Kidney (tissue), 22 donors: ENCODE data around the gene ODF2. TPM values are rescaled to one million over a fixed set of nuclear protein-coding genes. Genes with fewer than 3 reads are reported as not detected.

Experiments used
- DNase-seq, 5 donors: peaks; one replicate each; pipeline ENCODE4 v3.0.0-alpha.2; 2013 to 2020
- FAIRE-seq: peaks from 2 replicates; lab custom pipeline; 2012; peaks lifted over from hg19 to GRCh38; lab: Jason Lieb, UNC
- H3K27ac ChIP-seq, 2 donors: one replicate each; pipeline ENCODE4 v1.7.0; 2013; ENCODE audit warnings: low read depth in 2 of 2, low read length in 2 of 2, inconsistent platforms in 1 of 2
- H3K27me3 ChIP-seq: one replicate; pipeline ENCODE4 v1.7.1; 2013; ENCODE audit warnings: low read length, inconsistent platforms; ENCODE audit not compliant: control insufficient read depth, insufficient read depth
- H3K36me3 ChIP-seq, 3 donors: one replicate each; pipeline versions ENCODE4 v1.7.0 to v1.7.1; 2013; ENCODE audit warnings: low read length in 3 of 3, control low read depth in 1 of 3, inconsistent platforms in 1 of 3; ENCODE audit not compliant: insufficient read depth in 3 of 3, control insufficient read depth in 2 of 3
- H3K4me1 ChIP-seq, 3 donors: one replicate each; pipeline versions ENCODE4 v1.7.0 to v1.7.1; 2013; ENCODE audit warnings: low read length in 3 of 3, inconsistent platforms in 1 of 3, low read depth in 1 of 3; ENCODE audit not compliant: control insufficient read depth in 2 of 3, insufficient read depth in 2 of 3
- H3K4me3 ChIP-seq, 3 donors: one replicate each; pipeline versions ENCODE4 v1.7.0 to v1.8.1; 2013; ENCODE audit warnings: low read length in 3 of 3, control low read depth in 1 of 3, inconsistent platforms in 1 of 3
- H3K9ac ChIP-seq, 3 donors: one replicate each; pipeline versions ENCODE4 v1.7.0 to v1.7.1; 2013; ENCODE audit warnings: low read length in 3 of 3, control low read depth in 1 of 3, inconsistent platforms in 1 of 3
- H3K9me3 ChIP-seq, 3 donors: one replicate each; pipeline versions ENCODE4 v1.7.0 to v1.7.1; 2013; ENCODE audit warnings: low read length in 3 of 3, control low read depth in 1 of 3, inconsistent platforms in 1 of 3; ENCODE audit not compliant: control insufficient read depth in 2 of 3, insufficient read depth in 1 of 3
- intact Hi-C: fragments of 100-400 bp; cut with DNase I; formaldehyde crosslinking; loops from one replicate; pipeline ENCODE4 v1.11.1; 2022
- long read RNA-seq, 10 donors: library from polyadenylated mRNA in 1 of 10; unstranded in 1 of 10; transcript quantifications; one replicate each; pipeline ENCODE4 v2.0.0 and lab custom pipeline, GENCODE V29; 2021 to 2026
- polyA plus RNA-seq: library from polyadenylated mRNA; stranded (reverse); fragments of 350-450 nt; fragmentation: Illumina TruSeq; extraction: RNeasy Lipid Tissue Mini Kit (QIAGEN cat#74804); gene quantifications from one replicate; pipeline ENCODE4 v1.2.3, GENCODE V29; 2014; ENCODE audit warnings: low read depth, low replicate concordance; ENCODE audit not compliant: insufficient read depth
- total RNA-seq: library from RNA; stranded (reverse); fragmentation: NEBNext Ultra II Directional; extraction: Animal tissue kit (Norgen Biotek cat#: 25700); gene quantifications from one replicate; pipeline ENCODE4 v1.2.1, GENCODE V29; 2021
- TF ChIP-seq, protein P1 (sequence below): IDR thresholded peaks from 3 replicates; pipeline ENCODE4 v1.5.1; 2012; ENCODE audit warnings: mild to moderate bottlenecking, moderate library complexity, borderline replicate concordance; ENCODE audit not compliant: insufficient read depth; ENCODE audit errors: extremely low read depth
- donor health status: control.
- donor health status: control.
- donor health status: control.
- donor health status: control.
- donor health status: control.
- donor health status: DM: yes; HTN: yes; CAD: no.
- donor health status: Normal renal cell carcinoma (clear cell type).

The ODF2 gene
- 23.6 TPM for total RNA-seq
- 10.6 TPM for polyA plus RNA-seq
- long read RNA-seq, donor 1, partial matches to known transcripts = 13 of 18 reads
- long read RNA-seq, donor 1, other reads (novel, unspliced or antisense) = 0 of 18 reads
- long read RNA-seq, donor 2, partial matches to known transcripts = 0 of 2 reads
- long read RNA-seq, donor 2, other reads (novel, unspliced or antisense) = 0 of 2 reads
- long read RNA-seq, donor 3, transcript ODF2-201 (21 exons, 3,899 nt) = major isoform, 6 of 8 reads
- long read RNA-seq, donor 3, partial matches to known transcripts = 0 of 8 reads
- long read RNA-seq, donor 3, other reads (novel, unspliced or antisense) = 0 of 8 reads
- long read RNA-seq, donor 4 = 0 reads
- long read RNA-seq, donor 5 = 0 reads
- long read RNA-seq, donor 6, partial matches to known transcripts = 0 of 4 reads
- long read RNA-seq, donor 6, other reads (novel, unspliced or antisense) = 0 of 4 reads
- long read RNA-seq, donor 7, partial matches to known transcripts = 4 of 16 reads
- long read RNA-seq, donor 7, other reads (novel, unspliced or antisense) = 10 of 16 reads
- long read RNA-seq, donor 8, partial matches to known transcripts = 0 of 2 reads
- long read RNA-seq, donor 8, other reads (novel, unspliced or antisense) = 0 of 2 reads
- long read RNA-seq, donor 9, partial matches to known transcripts = 0 of 1 reads
- long read RNA-seq, donor 9, other reads (novel, unspliced or antisense) = 0 of 1 reads
- long read RNA-seq, donor 10, partial matches to known transcripts = 0 of 4 reads
- long read RNA-seq, donor 10, other reads (novel, unspliced or antisense) = 0 of 4 reads

DNA sequence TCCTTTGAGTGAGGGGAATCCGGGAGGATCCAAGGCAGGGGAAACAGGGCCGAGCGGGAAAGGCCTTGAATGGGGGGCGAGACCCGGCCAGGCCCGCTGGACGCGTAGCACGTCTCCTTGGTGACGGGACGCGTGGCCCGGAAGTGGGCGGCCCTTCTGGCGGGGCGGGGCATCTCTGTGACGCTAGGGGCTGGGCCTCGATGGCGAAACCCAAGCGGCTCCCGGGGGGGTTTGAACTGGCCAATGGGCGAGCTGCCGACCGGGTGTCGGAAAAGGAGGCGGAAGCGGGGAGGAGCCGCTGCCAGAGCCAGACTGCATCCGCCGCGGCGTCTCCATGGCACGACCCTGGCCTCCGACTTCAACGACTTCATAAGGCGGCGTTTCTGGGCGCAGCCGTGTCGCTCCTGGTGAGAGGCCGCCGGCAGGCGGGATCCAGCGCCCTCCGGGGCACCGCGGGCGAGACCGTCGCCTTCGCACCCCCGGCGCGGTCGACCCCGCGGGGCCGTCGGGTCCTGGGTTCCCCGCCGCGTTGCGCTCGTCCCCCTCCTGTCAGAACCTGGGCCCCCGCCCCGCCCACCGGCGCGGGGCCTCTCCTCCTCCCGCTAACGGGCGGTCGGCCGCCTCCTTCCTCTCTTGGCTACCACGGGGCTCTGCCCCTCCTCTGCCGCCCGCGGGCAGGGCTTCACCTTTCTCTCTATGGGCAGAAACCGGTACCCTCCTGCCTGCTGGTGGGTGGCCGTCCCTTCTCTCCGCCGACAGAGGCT lies at the start of gene ODF2:
ODF2 (plus strand) TSS at position 158 of the 764 bp plus-strand sequence; CDS start at position 244, 86 bp downstream.
- H3K27me3 ChIP-seq = no peaks in the 10 kb centered on the region
- peak within 1 kb of the TSS; percentile 63 to 85 (median 84) for H3K4me3 ChIP-seq
- peak within 1 kb of the TSS; percentile 65 to 69 (median 67) for H3K9ac ChIP-seq
- DNase-seq (peak; percentile 98 to 99 (median 99)), FAIRE-seq (peak; percentile 42)
- no peaks in the 10 kb centered on the region for H3K9me3 ChIP-seq
- TF ChIP-seq, protein P1, sequence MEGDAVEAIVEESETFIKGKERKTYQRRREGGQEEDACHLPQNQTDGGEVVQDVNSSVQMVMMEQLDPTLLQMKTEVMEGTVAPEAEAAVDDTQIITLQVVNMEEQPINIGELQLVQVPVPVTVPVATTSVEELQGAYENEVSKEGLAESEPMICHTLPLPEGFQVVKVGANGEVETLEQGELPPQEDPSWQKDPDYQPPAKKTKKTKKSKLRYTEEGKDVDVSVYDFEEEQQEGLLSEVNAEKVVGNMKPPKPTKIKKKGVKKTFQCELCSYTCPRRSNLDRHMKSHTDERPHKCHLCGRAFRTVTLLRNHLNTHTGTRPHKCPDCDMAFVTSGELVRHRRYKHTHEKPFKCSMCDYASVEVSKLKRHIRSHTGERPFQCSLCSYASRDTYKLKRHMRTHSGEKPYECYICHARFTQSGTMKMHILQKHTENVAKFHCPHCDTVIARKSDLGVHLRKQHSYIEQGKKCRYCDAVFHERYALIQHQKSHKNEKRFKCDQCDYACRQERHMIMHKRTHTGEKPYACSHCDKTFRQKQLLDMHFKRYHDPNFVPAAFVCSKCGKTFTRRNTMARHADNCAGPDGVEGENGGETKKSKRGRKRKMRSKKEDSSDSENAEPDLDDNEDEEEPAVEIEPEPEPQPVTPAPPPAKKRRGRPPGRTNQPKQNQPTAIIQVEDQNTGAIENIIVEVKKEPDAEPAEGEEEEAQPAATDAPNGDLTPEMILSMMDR = no peak
- H3K4me1 ChIP-seq = peaks cover 0 to 6% (median 0%) of the 10 kb centered on the region in 3 donors
- peaks cover under 1 to 10% (median 7%) of the 10 kb centered on the region in 3 donors for H3K36me3 ChIP-seq
- intact Hi-C loops = no loop called here
- H3K27ac ChIP-seq = peak within 1 kb of the TSS; percentile 53 to 57

DNA sequence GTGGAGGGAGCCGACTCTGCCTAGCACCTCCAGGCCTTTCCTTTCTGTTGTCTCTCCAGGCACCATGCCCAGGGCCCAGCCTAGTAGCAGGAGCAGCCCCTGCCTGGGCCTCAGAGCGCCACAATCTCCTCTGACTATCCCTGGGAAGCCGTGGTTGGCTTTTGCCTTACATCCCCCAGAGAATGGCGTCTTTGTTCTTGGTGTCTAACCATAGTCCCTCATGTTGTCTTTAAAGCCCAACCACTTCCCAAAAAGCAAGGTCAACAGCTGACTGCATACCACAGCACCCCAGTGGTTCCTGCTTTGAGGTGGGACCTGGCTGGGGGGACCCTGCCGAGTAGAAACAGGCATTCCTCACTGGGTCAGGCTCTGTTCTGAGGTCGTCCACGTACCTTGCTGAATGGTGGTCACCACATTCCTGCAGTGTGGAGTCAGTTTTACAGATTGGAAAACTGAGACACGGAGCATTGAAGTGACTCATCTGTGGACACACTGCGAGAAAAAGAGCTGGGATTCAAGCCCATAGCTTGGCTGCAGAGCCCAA lies 48.9 kb upstream of the ODF2 start:
- TF ChIP-seq, protein P1 = no peak
- FAIRE-seq = no peak
- Histone ChIP-seq H3K4me1 (no peaks in the 10 kb centered on the region), H3K27ac (no peak overlapping the region), H3K36me3 (no peaks in the 10 kb centered on the region), H3K9me3 (no peaks in the 10 kb centered on the region), H3K4me3 (no peak overlapping the region), H3K9ac (no peak overlapping the region), H3K27me3 (no peaks in the 10 kb centered on the region)
- DNase-seq = no peak
- intact Hi-C loops = no loop called here

DNA sequence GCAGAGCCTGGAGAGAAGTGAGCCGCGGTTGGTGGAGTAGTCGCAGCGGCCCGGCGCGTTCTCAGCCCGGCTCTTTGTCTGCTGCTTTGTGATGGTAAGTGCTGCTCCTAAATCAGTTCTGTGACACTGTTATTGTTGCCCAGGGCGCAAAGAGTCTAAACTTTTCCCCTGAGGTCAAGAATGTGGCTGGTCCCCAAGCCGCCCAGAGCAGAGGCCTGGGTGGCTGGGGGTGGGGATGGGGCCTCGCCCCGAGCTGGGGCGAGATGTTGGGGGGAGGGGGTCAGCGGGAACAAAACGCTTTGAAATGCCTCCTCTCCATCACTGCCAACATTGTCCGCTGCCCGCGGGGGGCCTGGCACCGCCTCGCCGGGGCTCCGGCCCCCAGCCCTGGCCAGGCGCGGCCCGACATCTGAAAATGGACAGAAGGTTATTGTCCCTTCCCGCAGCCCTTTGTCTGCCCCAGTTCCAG lies 46.8 kb upstream of the ODF2 start:
- intact Hi-C loops = no loop called here
- H3K9me3 ChIP-seq = no peaks in the 10 kb centered on the region
- H3K4me1 ChIP-seq = no peaks in the 10 kb centered on the region
- no peak for FAIRE-seq
- no peak overlapping the region for H3K4me3 ChIP-seq
- TF ChIP-seq, protein P1 = no peak
- no peaks in the 10 kb centered on the region for H3K27me3 ChIP-seq
- no peak overlapping the region for H3K9ac ChIP-seq
- no peaks in the 10 kb centered on the region for H3K36me3 ChIP-seq
- peak in 3 of 5 donors; percentile 33 to 51 (median 49) for DNase-seq
- no peak overlapping the region for H3K27ac ChIP-seq
